Measurements from ENCODE around the gene RSU1. TPM values are rescaled to one million over a fixed set of nuclear protein-coding genes. Genes with fewer than 3 reads are reported as not detected.

RSU1 gene
- total and polyA plus RNA-seq, 2 donors (not counting 3 experiments of a cell fraction or from before 2014, with no cell fraction given): 80.2 to 104 TPM

DNA sequence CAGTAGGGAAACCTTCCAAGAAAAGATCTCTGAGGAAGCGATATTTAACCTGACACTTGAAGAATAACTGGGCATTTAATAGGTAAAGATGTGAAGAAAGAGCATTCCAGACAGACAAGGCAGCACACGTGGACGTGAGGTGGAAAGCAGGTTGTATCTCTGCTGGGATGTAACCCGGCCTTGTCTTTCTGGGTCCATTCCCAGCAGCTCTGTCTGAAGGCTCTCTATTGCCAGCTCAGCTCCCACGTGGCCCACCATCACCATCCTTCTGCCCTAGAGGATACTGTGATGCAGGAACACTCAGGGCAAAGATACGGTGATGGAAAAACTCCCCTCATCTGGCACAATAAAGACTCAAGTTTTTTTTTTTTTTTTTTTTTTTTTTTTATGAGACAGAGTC is 137.7 kb downstream of the RSU1 start:
- Histone ChIP-seq H3K9ac (replicated peaks; ENCODE audit: extremely low read depth, insufficient read depth, low read length) (no peak overlapping the region), H3K79me2 (ENCODE audit: control insufficient read depth, insufficient read depth, low read length) (no peaks in the 10 kb centered on the region), H3K4me3 (replicated peaks in 1 of 3; ENCODE audit: insufficient read depth in 1 of 3, low read depth in 1 of 3, low read length in 3 of 3) (no peak overlapping the region), H3K9me3 (replicated peaks; ENCODE audit: control insufficient read depth, insufficient read depth, low read length) (no peaks in the 10 kb centered on the region), H2AFZ (ENCODE audit: low read depth, low read length) (no peak overlapping the region), H3K36me3 (ENCODE audit: control insufficient read depth in 2 of 2, extremely low read depth in 1 of 2, insufficient read depth in 2 of 2, low read length in 2 of 2) (no peaks in the 10 kb centered on the region), H3K27me3 (ENCODE audit: control insufficient read depth in 2 of 2, insufficient read depth in 2 of 2, low read length in 2 of 2) (no peaks in the 10 kb centered on the region), H4K20me1 (replicated peaks; ENCODE audit: control insufficient read depth, extremely low read depth, insufficient read depth, low read length) (no peaks in the 10 kb centered on the region), H3K9me1 (replicated peaks; ENCODE audit: control insufficient read depth, extremely low read depth, insufficient read depth, low read length) (no peaks in the 10 kb centered on the region), H3K4me2 (ENCODE audit: insufficient read depth, low read length) (no peak overlapping the region), H3K27ac (ENCODE audit: insufficient read depth, low read depth, low read length) (no peak overlapping the region), H3K4me1 (ENCODE audit: control insufficient read depth, extremely low read depth, insufficient read depth, low read length) (no peaks in the 10 kb centered on the region)
- CTCF ChIA-PET: interaction anchor here (0.5 kb wide), 1 partner anchor 63 kb away, joined by 3 read pairs; no protein-coding TSS in a partner anchor
- FAIRE-seq (no peak), DNase-seq (ENCODE audit: low read depth, low spot score) (no peak)
- dilution Hi-C loops (cut with MboI; ENCODE audit: extremely low pct_ligation_motif_present, low sequenced_read_pairs): no loop called here
- TF ChIP-seq JUN (IDR thresholded peaks at IDR 0.05; ENCODE audit: borderline replicate concordance, insufficient read depth, insufficient read length, low read depth): no peak
- no peak for TF ChIP-seq EZH2 (IDR thresholded peaks at IDR 0.05; ENCODE audit: borderline replicate concordance, low read depth, low read length, severe bottlenecking)
- no peak for TF ChIP-seq POLR2AphosphoS5 (IDR thresholded peaks at IDR 0.05; ENCODE audit: insufficient read depth, low read depth, low read length)
- TF ChIP-seq, protein P1, sequence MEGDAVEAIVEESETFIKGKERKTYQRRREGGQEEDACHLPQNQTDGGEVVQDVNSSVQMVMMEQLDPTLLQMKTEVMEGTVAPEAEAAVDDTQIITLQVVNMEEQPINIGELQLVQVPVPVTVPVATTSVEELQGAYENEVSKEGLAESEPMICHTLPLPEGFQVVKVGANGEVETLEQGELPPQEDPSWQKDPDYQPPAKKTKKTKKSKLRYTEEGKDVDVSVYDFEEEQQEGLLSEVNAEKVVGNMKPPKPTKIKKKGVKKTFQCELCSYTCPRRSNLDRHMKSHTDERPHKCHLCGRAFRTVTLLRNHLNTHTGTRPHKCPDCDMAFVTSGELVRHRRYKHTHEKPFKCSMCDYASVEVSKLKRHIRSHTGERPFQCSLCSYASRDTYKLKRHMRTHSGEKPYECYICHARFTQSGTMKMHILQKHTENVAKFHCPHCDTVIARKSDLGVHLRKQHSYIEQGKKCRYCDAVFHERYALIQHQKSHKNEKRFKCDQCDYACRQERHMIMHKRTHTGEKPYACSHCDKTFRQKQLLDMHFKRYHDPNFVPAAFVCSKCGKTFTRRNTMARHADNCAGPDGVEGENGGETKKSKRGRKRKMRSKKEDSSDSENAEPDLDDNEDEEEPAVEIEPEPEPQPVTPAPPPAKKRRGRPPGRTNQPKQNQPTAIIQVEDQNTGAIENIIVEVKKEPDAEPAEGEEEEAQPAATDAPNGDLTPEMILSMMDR (IDR thresholded peaks at IDR 0.05; ENCODE audit: extremely low read depth in 1 of 2, insufficient read depth in 1 of 2, low read depth in 1 of 2, low read length in 2 of 2): no peak
- no peak for TF ChIP-seq POLR2A (IDR thresholded peaks at IDR 0.05; ENCODE audit: low read depth, low read length)
- no peak for TF ChIP-seq FOS (IDR thresholded peaks at IDR 0.05; ENCODE audit: borderline replicate concordance, insufficient read depth, low read length)
- TF ChIP-seq, protein P2, sequence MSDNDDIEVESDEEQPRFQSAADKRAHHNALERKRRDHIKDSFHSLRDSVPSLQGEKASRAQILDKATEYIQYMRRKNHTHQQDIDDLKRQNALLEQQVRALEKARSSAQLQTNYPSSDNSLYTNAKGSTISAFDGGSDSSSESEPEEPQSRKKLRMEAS (IDR thresholded peaks at IDR 0.05; ENCODE audit: insufficient read depth, insufficient read length): no peak
- TF ChIP-seq MYC (IDR thresholded peaks at IDR 0.05; ENCODE audit: low read depth, low read length): no peak
- TF ChIP-seq GATA2 (IDR thresholded peaks at IDR 0.05; ENCODE audit: insufficient read depth, insufficient read length, low read depth, low read length): no peak
- no TSS peak for BruUV-seq (replicated peaks)
- intact Hi-C loops (cut with micrococcal nuclease): no loop called here
- POLR2A ChIA-PET: no interaction called here
